GM20431 (cell line): ENCODE data around the gene EBF4.

Experiments used
- in situ Hi-C: fragments of 300-500 bp; cut with MseI, MboI; formaldehyde crosslinking; loops from one replicate; pipeline ENCODE4 v1.15.0; 2020; ENCODE audit warnings: low sequenced_read_pairs; ENCODE audit not compliant: unreplicated experiment

Gene EBF4

GRCh38 chr20:2741463-2741862, 48.9 kb downstream of the EBF4 start:
- in situ Hi-C loops = no loop called here

GRCh38 chr20:2741881-2742280, 49.3 kb downstream of the EBF4 start:
- in situ Hi-C loops = no loop called here

- in situ Hi-C loops = no loop called here
Measured at GRCh38 chr20:2742431-2742830, 49.9 kb downstream of the EBF4 start.

DNA sequence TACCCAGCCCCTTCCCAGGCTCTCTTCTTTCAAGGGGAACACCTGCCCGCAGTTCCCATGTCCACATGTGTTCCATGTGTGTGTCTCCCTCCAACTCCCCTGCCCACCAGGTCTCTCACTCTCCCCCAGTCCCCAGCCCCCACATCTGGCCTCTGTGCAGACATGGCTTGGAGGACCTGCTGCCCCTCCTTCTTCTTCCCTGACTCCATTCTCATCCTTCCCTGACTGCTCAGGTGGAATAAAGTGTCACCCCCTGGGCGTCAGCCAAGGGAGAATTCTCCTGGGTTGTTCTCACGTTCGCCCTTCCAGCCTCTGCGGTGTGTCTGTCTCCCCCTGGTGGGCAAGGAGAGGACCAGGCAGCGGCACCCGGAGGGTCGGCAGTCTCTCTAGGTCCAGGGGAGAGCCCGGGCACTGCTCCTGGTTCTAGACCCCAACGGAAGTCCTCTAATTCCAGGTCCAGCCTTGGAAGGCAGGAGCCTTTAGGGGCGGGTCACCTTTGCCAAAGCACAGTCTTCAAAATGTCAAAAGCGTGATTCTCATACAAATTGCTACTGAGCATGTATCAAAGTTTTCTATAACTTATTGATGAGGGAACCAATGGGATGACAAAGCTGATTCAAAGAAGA, 50.5 kb downstream of the EBF4 start:
- in situ Hi-C loops = no loop called here

GRCh38 chr20:2745060-2745910, 52.7 kb downstream of the EBF4 start:
- in situ Hi-C loops = no loop called here

DNA sequence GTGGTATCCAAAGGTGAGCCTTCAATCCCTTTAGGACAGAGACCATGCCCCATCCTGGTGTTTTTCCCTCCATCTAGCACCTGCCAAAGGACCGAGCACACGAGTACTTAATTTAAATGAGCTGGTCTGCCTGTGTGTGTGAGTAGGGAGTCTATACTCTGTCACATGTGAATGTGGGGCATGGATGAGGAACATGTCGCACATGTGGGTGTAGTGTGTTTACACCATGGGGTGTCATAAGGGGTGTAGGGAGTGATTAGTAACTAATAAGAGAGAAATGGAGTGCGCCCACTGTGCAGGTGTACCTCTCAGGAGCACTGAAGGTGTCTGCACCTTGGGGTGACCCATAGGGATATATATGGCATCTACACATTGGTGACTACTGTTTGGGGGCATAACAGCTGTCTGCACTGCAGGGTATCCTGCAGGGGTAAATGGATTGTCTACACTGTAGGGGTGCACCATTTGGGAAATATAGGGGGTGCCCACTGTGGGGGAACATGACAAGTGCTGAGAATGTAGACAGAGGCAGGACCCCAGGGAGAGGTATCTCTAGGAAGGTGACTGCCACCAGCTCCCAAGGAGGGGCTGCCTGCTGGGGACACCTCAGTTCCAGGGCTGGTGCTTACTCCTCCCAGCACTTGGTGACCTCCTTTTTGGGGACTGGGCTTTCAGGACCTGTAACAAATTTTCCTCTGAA, 53.5 kb downstream of the EBF4 start:
- in situ Hi-C loops = no loop called here

GRCh38 chr20:2746636-2747265, 54.2 kb downstream of the EBF4 start:
- in situ Hi-C loops = no loop called here

GRCh38 chr20:2747676-2748235, 55.2 kb downstream of the EBF4 start:
- in situ Hi-C loops = no loop called here

DNA sequence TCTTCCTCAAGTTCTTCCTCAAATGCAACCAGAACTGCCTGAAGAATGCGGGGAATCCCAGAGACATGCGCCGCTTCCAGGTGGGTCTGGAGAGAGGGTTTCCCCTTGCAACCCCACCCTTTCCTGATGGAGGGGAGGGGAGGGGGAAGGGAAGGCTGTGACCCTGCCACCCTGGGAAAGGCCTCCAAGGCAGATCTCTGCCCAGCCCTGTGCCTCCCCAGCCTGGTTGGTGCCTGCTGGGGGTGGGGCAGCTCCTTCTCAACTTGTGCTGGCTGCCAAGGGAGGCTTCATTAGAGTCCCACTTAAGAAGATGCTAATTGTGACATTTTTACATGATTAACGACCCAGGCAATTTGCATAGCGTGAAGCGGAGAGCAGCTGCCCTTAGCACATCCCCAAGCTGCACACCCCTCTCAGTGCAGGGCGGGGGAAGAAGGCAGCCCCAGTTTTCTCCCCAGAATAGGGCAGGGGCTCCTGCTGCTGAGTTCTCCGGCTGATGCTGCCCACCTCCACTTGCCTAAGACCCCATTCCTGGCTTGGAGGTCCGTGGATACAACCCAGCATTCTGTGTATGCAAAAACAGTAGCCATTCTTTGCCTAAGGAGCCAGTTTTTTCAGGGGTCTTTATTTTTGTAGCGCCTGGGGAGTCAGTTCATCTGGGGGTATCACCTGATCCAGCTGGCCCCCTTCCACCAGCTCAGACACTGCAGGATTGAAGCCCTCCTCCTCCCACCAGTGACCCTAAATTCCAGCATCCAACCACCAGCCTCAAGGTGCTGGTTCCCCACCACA, 56.2 kb downstream of the EBF4 start:
- in situ Hi-C loops = no loop called here

DNA sequence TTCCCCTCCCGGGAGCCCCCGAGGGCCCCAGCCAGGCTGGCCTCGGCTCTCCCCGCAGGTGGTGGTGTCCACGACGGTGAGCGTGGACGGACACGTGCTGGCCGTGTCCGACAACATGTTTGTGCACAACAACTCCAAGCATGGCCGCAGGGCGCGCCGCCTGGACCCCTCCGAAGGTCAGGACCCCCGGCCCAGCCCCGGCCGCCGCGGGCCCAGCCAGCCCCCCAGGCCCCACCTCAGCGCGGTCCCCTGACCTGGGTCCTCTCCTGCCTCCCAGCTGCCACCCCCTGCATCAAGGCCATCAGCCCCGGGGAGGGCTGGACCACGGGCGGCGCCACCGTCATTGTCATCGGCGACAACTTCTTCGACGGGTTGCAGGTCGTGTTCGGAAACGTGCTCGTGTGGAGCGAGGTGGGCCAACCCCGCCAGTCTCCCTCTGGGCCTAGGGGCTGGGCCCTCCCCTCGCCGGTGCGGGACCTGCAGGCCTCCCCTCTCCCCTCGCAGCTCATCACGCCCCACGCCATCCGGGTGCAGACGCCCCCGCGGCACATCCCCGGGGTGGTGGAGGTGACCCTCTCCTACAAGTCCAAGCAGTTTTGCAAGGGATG, 56.9 kb downstream of the EBF4 start:
- in situ Hi-C loops = no loop called here

DNA sequence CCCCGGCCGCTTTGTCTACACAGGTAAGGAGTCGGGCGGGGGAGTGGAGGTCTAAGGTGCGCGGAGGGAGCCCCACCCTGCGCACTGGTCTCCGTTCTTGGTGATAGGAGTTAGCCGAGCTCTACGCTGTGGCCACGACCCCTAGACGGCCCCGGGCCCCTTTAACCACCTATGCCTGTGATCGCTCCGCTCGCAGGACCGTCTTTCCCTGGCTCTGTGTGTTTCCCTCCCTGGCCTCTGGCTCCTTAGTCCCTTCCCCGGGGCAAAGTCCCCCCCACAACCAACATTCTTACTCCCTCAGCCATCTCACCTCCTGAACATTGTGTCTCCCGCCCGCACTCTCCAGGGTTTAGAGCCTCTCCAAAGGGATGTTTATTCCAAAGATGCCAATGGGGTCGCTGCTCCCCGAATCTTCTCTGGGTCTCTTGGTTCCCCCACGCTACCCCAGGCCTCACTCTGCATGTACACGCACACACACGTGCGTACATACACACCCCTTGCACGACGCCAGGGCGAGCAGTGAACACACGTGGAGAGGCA, 57.4 kb downstream of the EBF4 start:
- in situ Hi-C loops = no loop called here

DNA sequence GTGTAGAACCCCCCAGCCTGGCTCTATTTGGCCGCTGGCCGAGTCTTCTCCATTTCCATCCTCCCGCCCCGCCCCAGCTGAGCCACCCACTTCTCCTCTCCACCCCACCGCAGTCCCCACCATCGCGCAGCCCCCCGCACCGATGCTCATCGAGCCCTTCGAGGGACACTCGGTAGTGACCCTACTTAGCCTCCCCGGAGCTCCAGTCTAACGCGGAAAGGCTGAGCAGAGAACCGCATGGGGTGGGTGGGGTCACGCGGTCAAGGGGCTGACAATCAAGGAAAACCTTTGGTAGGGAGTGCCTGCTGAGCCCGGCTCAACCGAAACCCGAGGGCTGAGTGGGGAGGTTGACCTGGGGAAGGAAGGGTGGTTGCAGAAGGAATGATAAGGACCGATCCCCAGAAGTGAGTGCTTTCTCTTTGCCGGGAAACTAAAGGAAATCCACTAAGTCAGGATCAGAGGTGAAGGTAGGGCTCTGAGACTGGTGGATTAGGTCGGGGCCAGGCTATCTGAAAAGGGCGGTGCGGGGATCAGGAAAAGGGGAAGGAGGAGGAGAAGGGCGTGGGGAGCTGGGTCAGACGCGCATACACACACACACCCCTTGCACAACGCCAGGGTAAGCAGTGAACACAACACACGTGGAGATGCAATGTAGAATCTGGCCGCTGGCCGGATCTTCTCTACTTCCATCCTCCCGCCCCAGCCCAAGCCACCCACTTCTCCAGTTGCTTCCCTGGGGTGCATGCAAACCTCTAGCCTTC, 58.1 kb downstream of the EBF4 start:
- in situ Hi-C loops = no loop called here

DNA sequence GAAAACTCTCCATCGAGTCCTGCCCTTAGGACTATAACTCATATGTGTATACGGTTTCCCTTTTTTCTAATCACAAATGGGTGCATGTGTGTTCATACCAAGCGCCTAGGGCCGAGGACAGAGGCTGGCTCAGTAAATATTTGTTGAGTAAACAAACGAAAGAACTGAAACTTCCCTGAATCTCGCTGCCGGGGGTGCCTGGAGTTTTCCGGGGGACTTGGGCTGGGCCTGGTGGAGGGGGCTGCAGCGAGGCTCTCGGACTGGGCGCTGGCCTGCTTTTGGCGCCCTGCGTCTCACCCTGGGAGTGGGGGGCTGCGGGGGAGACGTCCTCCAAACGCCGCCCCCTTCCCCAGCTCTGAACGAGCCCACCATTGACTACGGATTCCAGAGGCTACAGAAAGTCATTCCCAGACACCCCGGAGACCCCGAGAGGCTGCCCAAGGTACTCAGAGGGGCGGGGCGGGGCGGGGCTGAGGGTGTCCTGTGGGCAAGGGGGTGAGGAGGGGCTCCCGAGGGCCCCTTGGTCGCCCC, 58.8 kb downstream of the EBF4 start:
- in situ Hi-C loops = no loop called here

- in situ Hi-C loops = no loop called here
Measured at GRCh38 chr20:2751878-2752566, 59.4 kb downstream of the EBF4 start.

DNA sequence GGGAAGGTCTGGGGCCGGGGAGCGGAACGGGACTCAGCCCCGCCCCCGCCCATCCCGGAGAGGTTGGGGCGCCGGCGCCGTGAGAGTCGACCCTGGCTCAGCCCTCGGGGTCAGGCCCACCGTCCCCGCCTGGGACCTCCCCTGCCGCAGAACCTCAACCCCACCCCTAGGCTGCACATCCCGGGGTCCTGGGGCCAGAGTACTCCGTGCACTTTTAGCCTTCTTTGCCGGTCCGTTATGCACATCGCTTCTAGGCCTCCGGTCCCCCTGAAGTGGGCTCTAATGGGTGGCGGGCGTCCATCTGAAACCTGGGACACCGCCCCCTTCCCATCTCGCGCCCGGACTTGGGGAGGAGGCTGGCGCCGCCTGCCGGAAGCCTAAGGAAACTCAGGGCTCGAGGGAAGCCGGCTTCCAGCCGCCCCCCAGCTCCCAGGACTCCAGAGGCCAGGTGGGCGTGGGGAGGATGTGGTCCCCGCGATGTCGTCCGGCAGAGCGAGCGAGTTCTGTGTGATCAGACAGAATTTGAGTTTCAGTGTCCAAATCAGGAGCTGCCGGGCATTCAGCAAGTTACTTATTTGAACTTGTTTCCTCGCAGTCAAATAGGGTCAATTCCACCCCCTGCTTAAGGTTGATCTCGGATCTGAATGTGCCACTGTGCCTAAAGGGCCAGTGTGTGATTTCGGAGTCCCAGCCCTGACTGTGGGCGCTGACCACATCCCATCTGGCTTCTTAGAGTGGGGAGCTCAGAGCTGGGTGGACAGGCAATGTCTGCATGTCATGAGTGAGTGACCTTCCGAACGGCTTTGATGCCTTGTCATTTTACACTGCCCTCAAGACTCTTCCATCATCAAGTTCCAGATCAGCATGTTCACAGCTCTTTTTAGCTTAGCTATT, 60.2 kb downstream of the EBF4 start:
- in situ Hi-C loops = no loop called here

DNA sequence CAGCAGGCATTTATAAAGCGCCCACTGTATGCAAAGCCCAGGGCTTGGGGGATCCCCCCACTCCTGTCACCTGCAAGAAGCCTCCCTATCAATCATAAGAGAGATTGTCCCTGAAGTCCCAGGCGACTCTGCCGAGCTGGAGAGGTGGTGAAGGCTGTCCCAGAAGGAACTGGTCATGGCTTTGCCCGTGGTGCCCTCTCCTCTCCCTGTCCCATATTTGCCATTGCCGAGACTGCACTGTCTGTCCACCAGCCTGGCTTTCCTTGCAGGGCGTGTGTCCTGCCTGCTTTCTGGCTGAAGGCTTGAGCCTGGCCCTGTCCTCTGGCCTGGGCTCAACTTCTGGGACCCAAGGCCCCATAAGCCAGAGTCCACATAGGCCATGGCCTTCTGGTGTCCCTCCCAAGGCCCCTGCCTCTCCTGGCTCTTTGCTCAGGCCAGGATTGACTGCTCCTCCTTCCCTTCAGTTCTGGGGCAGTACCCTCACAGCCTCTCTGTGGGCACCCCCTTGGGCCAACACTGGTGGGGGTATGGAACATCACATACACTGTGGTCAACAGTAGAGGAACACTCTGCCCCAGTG, 61.0 kb downstream of the EBF4 start:
- in situ Hi-C loops = no loop called here
